NCI-H460 (cell line): ENCODE results near the gene CCR8. TPM values are rescaled to one million over a fixed set of nuclear protein-coding genes. Genes with fewer than 3 reads are reported as not detected.

Experiments
- DNase-seq: peaks from one replicate; pipeline ENCODE4 v3.0.0-alpha.2; 2016; ENCODE audit warnings: low read depth; ENCODE audit errors: extremely low read depth
- polyA plus RNA-seq: library from polyadenylated mRNA; depleted of rRNA; stranded (reverse); fragments of >200 nt; gene quantifications from 2 replicates; pipeline ENCODE4 v1.2.3, GENCODE V29; 2014; cell fraction: nucleus; rRNA removed
- total RNA-seq: library from RNA; depleted of rRNA; stranded (reverse); fragments of >200 nt; shearing (Covaris generic); gene quantifications from 2 replicates; pipeline ENCODE4 v1.2.3, GENCODE V29; 2014; rRNA removed

Gene CCR8, protein sequence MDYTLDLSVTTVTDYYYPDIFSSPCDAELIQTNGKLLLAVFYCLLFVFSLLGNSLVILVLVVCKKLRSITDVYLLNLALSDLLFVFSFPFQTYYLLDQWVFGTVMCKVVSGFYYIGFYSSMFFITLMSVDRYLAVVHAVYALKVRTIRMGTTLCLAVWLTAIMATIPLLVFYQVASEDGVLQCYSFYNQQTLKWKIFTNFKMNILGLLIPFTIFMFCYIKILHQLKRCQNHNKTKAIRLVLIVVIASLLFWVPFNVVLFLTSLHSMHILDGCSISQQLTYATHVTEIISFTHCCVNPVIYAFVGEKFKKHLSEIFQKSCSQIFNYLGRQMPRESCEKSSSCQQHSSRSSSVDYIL
- not detected in 2 replicates for total RNA-seq
- polyA plus RNA-seq = not detected in 2 replicates

DNA sequence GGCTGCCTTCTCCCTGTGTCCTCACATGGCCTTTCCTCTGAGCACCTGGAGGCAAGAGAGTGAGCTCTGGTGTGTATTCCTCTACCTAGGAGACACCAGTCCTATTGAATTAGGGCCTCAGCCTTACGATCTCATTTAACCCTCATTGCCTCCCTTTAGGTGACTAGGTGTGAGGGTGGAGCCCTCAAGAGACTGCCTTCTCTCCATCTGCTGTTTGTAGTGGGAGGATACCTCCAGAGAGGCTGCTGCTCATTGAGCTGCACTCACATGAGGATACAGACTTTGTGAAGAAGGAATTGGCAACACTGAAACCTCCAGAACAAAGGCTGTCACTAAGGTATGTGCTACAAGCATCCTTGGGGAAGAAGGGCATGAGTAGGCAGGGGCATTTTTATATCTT is at the start of gene CCR8:
TSS of gene CCR8 (plus strand) at position 217 of the 400 bp plus-strand sequence. CDS start 2,623 bp downstream, outside the sequence.
- DNase-seq = no peak

DNA sequence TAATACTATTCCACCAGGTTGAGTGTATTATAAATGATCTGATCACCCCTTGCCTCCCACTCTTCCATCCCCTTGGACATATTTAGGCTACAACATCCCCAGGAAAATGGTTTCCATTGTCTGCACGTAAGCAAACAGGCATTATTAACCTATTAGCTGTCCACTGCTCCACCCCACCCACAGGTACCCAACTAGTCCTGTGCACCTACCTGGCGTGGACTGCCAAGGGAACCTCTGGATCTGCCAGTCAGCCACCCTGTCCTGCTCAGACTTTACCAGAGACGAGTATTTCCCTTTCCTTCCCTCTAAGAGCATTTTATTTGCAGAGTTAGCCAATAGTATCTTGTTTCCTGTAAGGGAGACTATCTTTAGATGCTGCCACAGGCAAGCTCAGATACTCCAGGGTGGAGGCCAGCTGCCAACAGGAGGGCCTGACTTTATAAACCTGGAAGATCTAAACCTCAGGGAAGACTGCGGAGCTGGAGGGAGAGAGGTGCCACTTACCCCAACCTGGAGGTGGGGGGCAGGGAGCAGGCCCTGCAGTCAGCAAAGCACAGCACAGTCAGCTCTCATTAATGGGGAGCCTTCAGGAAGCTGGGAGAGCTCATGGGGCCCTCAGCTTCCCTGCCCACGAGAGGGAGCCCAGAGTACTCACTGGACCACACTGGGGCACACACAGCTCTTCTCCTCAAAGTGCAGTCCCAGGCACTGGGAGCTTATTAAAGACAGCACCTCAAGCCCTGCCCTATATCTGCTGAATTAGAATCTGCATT is 49.6 kb upstream of the CCR8 start, which contains the start of gene CX3CR1:
TSS of gene CX3CR1 (minus strand) at position 292 of the 773 bp plus-strand sequence. CDS start 13,527 bp downstream, outside the sequence.
- no peak for DNase-seq

DNA sequence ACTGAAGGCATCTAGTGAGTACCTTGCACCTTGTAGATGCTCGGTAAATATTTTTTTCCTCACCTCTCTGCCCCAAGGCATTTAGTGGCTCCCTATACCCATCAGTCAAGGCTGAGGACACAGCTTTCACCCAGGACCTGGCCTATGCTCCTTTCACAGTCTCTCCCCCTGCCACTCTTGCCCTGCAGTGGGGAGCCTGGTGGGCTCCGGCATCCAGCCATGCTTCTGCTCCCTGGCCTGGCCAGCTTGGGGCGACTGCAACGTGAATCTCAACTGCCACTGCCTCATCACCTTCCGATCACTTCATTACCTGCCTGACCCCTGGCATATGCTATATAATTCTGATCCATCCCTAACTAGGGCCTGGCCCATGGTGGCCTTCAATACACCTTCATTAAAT is 48.9 kb upstream of the CCR8 start:
- DNase-seq = no peak

DNA sequence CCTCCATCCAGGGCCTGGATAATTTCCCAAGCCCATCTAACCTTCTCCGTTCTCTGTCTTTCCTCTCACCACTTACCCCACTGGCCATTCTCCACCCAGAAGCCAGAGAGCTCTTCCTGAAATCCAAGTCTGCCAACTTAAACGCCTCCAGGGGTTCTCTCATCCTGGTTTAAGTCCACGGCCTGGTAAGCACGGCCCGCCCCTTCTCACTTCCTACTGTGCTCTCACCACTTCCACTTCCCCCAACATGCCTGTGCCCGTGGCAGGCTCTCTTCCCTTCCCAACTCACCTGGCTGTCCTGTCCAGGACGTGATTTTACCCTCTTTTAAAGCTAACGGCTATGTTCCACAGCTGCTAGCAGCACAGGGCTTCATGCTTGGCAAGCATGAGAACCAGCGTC is 48.0 kb upstream of the CCR8 start:
- DNase-seq = no peak

DNA sequence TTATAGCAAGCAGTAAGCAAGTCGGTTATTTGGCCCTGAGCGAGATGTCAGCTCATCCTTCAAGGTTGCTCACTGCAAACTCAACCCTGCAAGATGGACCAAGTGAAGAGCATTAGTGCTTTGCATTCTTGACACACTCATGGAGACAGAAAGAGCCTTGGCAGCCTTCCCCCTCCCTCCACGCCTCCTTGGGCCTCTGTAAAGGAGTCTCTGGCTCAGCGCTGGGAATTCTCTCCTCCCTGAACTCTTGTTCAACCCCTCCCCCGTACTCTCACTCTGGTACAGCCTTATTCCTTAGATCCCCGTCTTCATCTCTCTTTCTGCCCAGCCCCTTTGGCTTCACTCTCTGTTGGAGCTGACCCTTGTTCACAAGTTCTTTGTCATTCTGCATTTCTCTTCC is 47.5 kb upstream of the CCR8 start:
- DNase-seq = no peak

DNA sequence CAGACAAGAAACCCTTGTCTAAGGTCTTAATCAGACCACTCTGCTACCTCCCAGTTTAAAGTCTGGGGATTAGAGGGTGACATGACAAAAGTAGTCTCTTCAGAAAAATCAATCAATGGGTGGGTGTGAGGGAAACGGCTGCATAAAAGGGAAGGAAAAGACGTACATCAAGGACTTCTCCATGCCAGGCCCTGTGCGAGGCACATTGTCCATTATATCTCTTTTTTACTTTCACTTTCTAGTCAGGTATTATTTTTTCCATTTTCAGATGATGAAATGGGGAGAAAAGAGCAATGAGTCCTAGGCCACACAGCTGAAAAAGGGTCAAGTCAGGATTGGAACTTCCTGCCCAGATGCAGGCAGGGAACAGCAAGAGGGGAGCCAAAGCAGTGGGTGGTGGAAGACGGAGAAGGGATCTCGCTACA is 45.0 kb upstream of the CCR8 start:
- no peak for DNase-seq

DNA sequence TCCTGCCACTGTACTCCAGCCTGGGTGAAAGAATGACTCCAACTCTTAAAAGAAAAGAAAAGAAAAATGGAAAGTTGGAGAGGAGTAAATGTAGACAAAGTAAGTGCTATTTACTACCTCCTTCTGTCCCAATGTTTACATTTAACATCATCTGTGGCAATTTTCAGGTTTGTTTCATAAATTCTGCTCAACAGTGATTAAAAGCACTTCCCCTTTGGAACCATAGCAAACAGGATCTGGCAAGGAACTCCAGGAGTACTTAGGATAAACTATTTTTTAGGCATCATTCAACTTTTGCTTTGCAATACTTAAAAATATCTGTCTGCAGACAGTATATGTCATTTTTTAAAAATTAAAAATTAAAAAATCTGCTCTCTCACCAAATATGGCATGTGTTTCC is 44.2 kb upstream of the CCR8 start:
- DNase-seq = no peak

DNA sequence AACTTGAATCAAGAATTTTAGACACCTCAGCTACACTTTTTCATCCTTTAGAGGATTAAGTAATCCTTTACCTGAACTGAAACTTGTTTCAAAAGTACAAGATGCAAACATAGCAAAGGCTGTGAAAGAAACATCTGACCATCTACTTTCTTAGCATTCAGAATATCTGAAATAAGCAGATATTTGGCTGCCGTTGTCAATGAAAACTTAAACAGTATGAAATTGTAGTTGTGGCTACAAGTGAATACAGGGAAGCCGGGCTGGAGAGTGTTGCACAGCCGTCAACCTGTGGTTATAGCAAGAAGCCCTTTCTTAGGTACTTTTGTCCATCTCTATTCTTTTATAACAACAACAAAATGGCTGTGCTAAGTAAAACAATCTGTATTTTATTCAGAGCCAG is 42.7 kb upstream of the CCR8 start:
- no peak for DNase-seq

DNA sequence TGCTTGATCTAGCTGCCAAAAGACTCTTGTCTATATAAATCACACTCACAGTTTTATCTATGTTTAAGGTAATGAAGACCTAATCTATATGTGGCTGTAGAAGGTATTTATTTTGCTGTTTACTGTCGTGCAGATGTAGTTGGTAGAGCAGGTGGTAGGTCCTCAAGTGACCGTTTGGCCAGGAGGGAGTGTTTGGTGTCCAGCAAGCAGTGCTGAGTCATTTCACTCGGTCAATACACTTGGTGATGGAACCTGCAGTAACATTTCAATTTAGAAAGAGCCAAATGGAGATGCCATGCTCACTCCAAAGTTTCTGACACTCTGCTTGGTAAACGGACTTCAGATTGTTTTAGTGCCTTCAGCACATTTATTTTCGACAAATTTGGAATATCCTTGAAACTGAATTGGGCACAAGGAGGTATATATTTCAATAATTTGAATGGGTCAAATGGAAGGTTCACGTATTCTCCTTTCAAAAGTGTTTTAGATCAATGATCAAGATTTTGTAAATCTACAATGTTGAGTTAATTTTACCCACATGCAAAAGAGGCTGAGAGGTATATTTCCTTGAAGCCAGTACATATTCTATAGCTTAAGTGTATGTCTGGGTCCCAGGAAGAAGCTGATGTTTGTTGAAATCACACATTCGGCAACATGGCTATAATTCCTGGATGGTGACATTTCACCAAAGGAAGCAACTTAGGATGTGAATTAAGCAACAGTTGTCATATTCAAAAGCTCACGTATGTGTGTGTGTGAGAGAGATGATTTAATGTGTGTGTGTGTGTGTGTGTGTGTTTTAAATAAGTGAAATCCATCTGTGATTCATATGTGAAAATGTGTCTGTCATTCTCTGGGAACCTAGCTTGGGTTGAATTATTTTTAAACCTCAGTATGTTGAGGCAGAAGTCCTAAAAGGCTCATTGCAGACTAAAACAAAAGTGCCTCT is 42.0 kb upstream of the CCR8 start:
- peak; percentile 27 for DNase-seq

DNA sequence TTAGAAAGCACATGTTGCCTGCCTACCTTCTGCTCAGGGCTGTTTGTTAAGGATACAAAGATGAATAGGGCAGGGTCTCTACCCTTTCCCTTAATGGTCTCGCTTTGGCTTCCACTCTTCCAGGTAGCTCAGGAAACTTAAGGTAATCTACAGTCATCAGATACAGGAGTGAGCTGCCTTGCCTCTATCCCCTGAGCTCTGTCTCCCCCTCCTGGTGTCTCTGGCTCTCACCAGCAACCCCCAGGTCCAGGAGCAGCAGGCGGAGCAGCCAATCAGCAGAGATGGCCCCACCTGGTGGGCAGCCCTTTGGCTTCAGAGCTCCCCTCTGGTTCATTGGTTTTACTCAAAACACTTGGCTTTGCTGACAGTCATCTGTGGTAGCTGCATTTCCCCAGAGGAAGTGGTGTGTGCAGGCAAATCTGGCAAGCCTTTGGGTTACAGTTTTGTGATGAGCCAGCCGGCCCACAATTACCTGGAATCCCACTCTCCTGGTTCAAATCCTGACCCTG is 41.2 kb upstream of the CCR8 start:
- DNase-seq = peak; percentile 75

DNA sequence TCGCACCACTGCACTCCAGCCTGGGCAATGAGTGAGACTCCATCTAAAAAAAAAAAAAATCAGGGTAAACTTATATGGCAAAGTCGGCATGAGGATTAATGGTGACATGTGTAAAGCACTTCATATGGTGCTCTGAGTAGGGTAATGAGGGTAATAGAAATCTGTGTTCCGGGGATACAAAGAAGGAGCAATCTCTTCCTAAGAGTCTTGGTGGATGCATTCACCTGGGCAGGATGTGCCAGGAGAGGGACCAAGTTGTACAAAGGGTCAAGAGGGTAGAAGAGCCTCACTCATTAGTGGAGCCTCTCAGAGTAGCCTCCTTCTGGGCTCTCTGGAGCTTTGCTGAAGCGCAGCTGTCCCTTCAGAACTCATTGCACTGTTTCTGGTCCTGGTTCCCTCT is 40.4 kb upstream of the CCR8 start:
- DNase-seq = no peak

DNA sequence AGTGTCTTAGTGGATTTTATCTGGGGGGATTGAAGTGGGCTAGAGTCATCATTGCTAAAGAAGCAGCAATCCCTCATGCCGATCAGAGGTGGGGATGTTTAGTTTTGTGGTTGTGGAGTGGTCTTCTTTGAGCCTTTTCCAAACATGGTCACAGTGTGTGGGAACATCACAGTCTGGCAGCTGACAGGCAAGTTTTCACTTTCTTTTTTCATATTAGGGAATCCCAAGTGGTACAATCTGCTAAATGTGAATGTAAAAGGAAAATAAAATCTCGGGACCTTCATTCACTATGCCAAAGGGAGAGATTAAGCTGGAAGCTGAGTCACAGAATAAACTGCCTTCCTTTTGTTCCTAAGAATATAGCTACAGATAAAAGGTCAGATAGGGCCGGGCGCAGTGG is 39.3 kb upstream of the CCR8 start:
- no peak for DNase-seq

DNA sequence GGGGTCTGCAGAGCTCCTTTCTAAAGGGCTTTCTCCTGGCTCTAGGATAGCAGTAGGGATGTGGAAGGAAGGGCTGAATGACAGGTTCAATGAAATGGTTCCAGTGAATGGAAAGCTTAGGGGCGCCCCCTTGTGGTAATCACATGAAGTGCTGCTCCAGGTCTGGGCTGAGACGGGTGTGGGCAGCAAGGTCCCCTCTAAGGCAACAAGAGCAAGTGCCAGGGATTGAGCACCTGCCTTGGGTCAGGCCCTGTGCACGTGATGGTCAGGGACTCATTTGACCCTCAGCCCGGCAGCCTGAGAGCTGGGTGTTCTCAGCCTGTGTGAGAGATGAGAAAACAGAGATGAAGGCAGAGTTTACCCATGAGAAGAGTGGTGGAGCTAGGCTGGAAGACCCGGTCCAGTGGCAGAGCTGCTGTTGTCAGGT is 37.6 kb upstream of the CCR8 start:
- DNase-seq = peak; percentile 56

DNA sequence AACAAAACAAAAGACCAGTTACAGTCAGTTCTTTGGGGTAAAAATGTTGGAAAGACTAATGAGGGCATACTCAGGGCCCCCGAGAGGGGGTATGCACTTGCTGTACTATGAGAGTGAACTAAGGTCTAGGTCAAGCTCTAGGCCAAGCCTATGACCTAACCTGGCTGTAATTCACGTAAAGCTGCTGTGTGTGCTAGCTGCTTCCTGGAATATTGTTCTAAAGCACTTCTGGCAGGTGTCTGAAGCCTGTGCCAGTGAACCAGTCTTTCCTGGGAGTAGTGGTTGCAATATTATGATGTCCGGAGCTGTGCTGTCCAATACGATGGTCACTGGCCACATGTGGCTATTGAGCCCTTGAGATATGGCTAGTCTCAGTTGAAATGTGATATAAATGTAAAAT is 36.5 kb upstream of the CCR8 start:
- DNase-seq = no peak

DNA sequence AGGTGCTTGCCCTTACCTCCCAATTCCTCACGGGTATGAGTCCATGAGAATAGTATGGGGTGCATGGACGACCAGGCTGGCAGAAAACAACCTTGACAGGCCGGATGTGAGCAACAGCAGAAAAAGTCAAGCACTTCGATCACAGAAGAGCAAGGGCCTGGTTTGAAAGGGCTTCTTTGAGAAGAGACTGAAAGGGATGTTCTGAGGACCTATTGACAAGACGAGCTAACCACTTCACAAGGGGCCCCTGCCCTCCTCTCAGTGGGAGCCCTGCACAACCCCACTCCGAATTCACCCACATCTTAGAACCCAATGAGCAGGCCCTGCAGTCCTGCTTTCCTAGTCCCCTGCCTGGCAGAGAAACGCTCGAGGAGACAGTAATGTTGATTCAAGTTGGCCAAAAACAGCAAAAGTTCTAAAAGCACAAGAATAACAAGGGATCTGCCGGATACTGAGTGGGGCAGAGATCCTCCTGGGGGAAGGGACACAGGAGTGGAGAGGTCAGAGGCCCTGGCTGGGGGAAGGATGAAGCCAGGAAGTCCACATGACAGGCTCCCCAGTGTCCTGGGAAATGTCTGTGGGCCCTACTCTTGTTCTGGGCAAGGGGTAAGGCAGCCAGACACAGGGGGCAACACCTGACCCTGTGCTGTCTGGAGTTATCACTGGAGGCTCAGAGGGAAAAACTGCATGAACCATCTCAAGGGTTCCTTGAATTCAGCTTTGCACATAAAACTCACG is 34.9 kb upstream of the CCR8 start:
- DNase-seq = no peak

DNA sequence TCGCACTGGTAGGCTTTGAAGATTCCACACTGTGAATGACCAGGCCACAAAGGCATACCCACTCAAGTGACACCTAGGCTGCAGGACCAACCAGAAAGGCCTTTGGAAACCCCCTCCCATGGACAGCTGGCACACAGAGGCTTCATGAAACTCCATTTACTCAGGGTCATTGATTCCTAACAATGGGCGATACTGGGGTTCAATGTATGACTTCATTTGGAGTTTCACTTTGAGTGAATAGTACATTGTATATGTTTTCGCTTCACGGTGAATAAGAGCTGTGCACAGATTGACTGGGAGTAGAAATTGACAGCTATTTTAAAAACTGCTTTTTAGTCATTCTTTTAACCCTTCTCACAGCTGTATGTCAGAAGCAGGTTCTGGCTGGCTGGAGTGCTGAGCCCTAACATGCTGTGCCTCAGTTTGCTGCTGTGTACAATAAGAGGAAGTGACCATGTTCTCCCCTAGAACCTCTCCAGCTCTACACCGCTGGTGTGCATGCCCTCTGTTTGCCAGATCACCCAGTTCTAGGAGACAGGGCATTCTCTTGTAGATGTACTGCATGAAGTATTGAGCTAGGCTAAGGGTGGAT is 34.2 kb upstream of the CCR8 start:
- no peak for DNase-seq

DNA sequence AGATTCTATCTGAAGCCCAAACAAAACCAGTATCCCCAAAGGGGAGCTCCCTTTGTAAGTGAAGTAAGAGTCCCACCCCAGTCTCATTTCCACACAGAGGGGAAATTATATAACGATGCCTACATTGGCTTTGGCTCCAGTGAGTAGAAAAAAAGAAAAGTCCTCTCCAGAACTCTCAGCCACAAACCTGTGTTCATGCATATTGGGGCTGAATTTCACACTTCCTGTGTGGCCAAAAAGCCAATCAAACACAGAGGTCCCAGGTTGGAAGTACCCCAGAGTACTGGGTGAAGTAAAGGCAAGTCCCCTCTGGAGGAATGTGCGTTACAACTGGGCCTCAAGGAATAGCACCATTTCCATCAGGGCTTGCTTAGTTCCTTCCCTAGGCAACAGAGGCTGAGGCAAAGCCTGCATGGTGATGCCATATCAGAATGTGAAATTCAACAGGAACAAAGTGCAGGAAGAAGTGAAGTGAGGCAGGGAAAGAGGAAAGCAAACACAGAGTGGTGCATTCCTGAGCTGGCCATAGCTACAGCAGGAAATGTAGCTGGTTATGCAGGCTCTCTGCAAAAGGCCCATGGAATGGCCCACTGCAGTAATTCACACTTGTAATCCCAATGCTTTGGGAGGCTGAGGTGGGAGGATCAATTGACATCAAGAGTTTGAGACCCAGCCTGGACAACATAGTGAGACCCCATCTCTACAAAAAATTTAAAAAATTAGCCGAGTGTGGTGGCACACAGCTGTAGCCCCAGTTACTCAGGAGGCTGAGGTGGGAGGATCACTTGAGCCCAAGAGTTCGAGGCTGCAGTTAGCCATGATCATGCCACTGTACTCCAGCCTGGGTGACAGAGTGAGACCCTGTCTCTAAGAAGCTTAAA is 33.1 kb upstream of the CCR8 start:
- DNase-seq = no peak

DNA sequence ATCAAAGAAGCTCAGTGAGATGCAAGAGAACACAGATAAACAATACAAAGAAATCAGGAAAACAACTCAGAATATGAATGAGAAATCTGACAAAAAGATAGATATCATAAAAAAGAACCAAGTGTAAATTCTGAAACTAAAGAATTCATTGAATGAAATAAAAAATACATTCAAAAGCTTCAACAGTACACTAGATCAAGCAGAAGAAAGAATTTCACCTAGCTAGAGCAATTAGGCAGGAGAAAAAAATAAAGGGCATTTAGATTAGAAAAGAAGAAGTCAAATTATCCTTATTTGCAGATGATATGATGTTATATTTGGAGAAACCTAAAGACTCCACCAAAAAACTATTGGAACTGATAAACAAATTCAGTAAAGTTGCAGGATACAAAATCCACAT is 30.2 kb upstream of the CCR8 start:
- no peak for DNase-seq
